HL-60 (cell line): ENCODE measurements around the gene FSIP1.

Source experiments
- DNase-seq, 2 experiments: peaks; one replicate each; pipeline ENCODE4 v3.0.0-alpha.2; 2010 to 2020; ENCODE audit warnings: low read depth in 1 of 2, low spot score in 1 of 2
- H3K27ac ChIP-seq: fragments of 250-450 bp; sonication (Bioruptor Pico); replicated peaks from 2 replicates; pipeline ENCODE4 v1.5.1; 2020; ENCODE audit warnings: mild to moderate bottlenecking, moderate library complexity
- H3K27me3 ChIP-seq: fragments of 250-450 bp; sonication (Bioruptor Pico); 2 replicates; pipeline ENCODE4 v1.5.1; 2021; ENCODE audit warnings: mild to moderate bottlenecking, moderate library complexity; ENCODE audit not compliant: insufficient read depth, poor library complexity, severe bottlenecking
- H3K4me3 ChIP-seq: replicated peaks from 2 replicates; pipeline ENCODE4 v1.5.1; 2011; ENCODE audit warnings: mild to moderate bottlenecking, control low read depth, low read length; ENCODE audit not compliant: insufficient read depth
- CTCF ChIP-seq: IDR thresholded peaks from one replicate; pipeline ENCODE4 v1.5.1; 2011; ENCODE audit warnings: low read length, control low read depth, inconsistent platforms; ENCODE audit not compliant: insufficient read depth
- GABPA ChIP-seq: IDR thresholded peaks from 2 replicates; pipeline ENCODE4 v1.6.1; 2012; ENCODE audit warnings: low read depth
- POLR2AphosphoS5 ChIP-seq: IDR thresholded peaks from 2 replicates; pipeline ENCODE4 v1.6.1; 2012; ENCODE audit warnings: low read depth
- REST ChIP-seq: IDR thresholded peaks from 2 replicates; pipeline ENCODE4 v1.6.1; 2012; ENCODE audit warnings: low read depth; ENCODE audit not compliant: insufficient replicate concordance
- SPI1 ChIP-seq: IDR thresholded peaks from 2 replicates; pipeline ENCODE4 v1.6.1; 2012; ENCODE audit warnings: low read depth, mild to moderate bottlenecking, borderline replicate concordance

The FSIP1 gene

GRCh38 chr15:39602143-39602542 lies 180.5 kb downstream of the FSIP1 start:
- DNase-seq, result no peak
- H3K4me3 ChIP-seq, result no peak overlapping the region
- H3K27ac ChIP-seq, result no peak overlapping the region
- no peak for TF ChIP-seq CTCF
- TF ChIP-seq POLR2AphosphoS5, result no peak
- no peak for TF ChIP-seq REST
- no peak for TF ChIP-seq GABPA
- TF ChIP-seq SPI1, result no peak
- no peaks in the 10 kb centered on the region for H3K27me3 ChIP-seq

GRCh38 chr15:39599871-39600270 lies 182.8 kb downstream of the FSIP1 start:
- DNase-seq, result no peak
- Histone ChIP-seq H3K27me3 (no peaks in the 10 kb centered on the region), H3K4me3 (no peak overlapping the region), H3K27ac (no peak overlapping the region)
- TF ChIP-seq POLR2AphosphoS5 (no peak), CTCF (no peak), GABPA (no peak), SPI1 (no peak), REST (no peak)

GRCh38 chr15:39598958-39599845 lies 183.4 kb downstream of the FSIP1 start:
- Histone ChIP-seq H3K27ac (no peak overlapping the region), H3K27me3 (no peaks in the 10 kb centered on the region), H3K4me3 (no peak overlapping the region)
- no peak for DNase-seq
- TF ChIP-seq SPI1, result no peak
- no peak for TF ChIP-seq GABPA
- no peak for TF ChIP-seq REST
- no peak for TF ChIP-seq CTCF
- no peak for TF ChIP-seq POLR2AphosphoS5
